Vagina (tissue), 2 donors: ENCODE data around the gene SIRT3. TPM values are rescaled to one million over a fixed set of nuclear protein-coding genes. Genes with fewer than 3 reads are reported as not detected.
A peak's percentile ranks its signal among the peaks of the same experiment; 100 is the strongest.

Experiments
- DNase-seq, 2 donors: peaks; one replicate each; pipeline ENCODE4 v3.0.0-alpha.2; 2017; ENCODE audit errors: extremely low spot score in 2 of 2
- H3K27ac ChIP-seq: fragments of 200-600 bp; sonication (generic); one replicate; pipeline ENCODE4 v1.5.1; 2019
- H3K27me3 ChIP-seq: fragments of 200-600 bp; sonication (generic); one replicate; pipeline ENCODE4 v1.5.1; 2019
- H3K36me3 ChIP-seq, 2 donors: fragments of 200-600 bp; sonication (generic); one replicate each; pipeline ENCODE4 v1.5.1; 2017 to 2019
- H3K4me1 ChIP-seq: fragments of 200-600 bp; sonication (generic); one replicate; pipeline ENCODE4 v1.5.1; 2019
- H3K4me3 ChIP-seq, 2 donors: fragments of 200-600 bp; sonication (generic); 1 replicate in 1 of 2; 2 replicates in 1 of 2; pipeline ENCODE4 v1.5.1; 2016 to 2019
- H3K9me3 ChIP-seq: fragments of 200-600 bp; sonication (generic); one replicate; pipeline ENCODE4 v1.5.1; 2019
- CTCF ChIP-seq, 3 experiments: fragments of 450-650 bp in 2 of 3; fragments of 200-600 bp in 1 of 3; sonication (generic) in 1 of 3; IDR thresholded peaks; one replicate each; pipeline ENCODE4 v1.5.1; 2017 to 2019; ENCODE audit warnings: antibody characterized with exemption in 3 of 3, mild to moderate bottlenecking in 2 of 3, moderate library complexity in 2 of 3
- POLR2A ChIP-seq, 2 donors: fragments of 450-650 bp; IDR thresholded peaks; one replicate each; pipeline ENCODE4 v1.6.1; 2017; ENCODE audit warnings: antibody characterized with exemption in 2 of 2, mild to moderate bottlenecking in 2 of 2, moderate library complexity in 2 of 2
- POLR2AphosphoS5 ChIP-seq, 2 donors: sonication (generic); formaldehyde crosslinking; IDR thresholded peaks; one replicate each; pipeline ENCODE4 v1.9.0; 2017; ENCODE audit warnings: antibody characterized with exemption in 2 of 2, mild to moderate bottlenecking in 2 of 2, low read depth in 1 of 2; ENCODE audit not compliant: insufficient read depth in 1 of 2
- intact Hi-C: fragments of 100-400 bp; cut with DNase I; formaldehyde crosslinking; loops from one replicate; pipeline ENCODE4 v1.15.1; 2023
- total RNA-seq: library from RNA; depleted of rRNA; stranded (reverse); fragments of >200 nt; gene quantifications from one replicate; pipeline ENCODE4 v1.2.3, GENCODE V29; 2016

SIRT3 gene
- total RNA-seq, 1 donor from 2014 or later: 5.6 TPM

- TF ChIP-seq CTCF (IDR thresholded peaks at IDR 0.05): no peak
- no peak for TF ChIP-seq POLR2AphosphoS5 (IDR thresholded peaks at IDR 0.05; ENCODE audit: insufficient read depth in 1 of 2, low read depth in 1 of 2)
- no peak for TF ChIP-seq POLR2A (IDR thresholded peaks at IDR 0.05)
- no peak overlapping the region for H3K27ac ChIP-seq
- H3K9me3 ChIP-seq: no peaks in the 10 kb centered on the region
- intact Hi-C loops: no loop called here
- H3K27me3 ChIP-seq: no peaks in the 10 kb centered on the region
- no peaks in the 10 kb centered on the region for H3K36me3 ChIP-seq
- H3K4me1 ChIP-seq: no peaks in the 10 kb centered on the region
- no peak overlapping the region for H3K4me3 ChIP-seq
- peak in 1 of 2 donors; percentile 29 for DNase-seq
Observed at GRCh38 chr11:224424-224823, 11.7 kb downstream of the SIRT3 start.

GRCh38 chr11:223884-224283, 12.3 kb downstream of the SIRT3 start:
- DNase-seq: peak in 1 of 2 donors; percentile 64
- no peak overlapping the region for H3K4me3 ChIP-seq
- no peak overlapping the region for H3K27ac ChIP-seq
- no peak for TF ChIP-seq CTCF (IDR thresholded peaks at IDR 0.05)
- TF ChIP-seq POLR2AphosphoS5 (IDR thresholded peaks at IDR 0.05; ENCODE audit: insufficient read depth in 1 of 2, low read depth in 1 of 2): no peak
- TF ChIP-seq POLR2A (IDR thresholded peaks at IDR 0.05): no peak
- H3K36me3 ChIP-seq: no peaks in the 10 kb centered on the region
- intact Hi-C loops: no loop called here
- no peaks in the 10 kb centered on the region for H3K4me1 ChIP-seq
- no peaks in the 10 kb centered on the region for H3K27me3 ChIP-seq
- no peaks in the 10 kb centered on the region for H3K9me3 ChIP-seq

GRCh38 chr11:223026-223789, 12.9 kb downstream of the SIRT3 start:
- Histone ChIP-seq H3K27ac (no peak overlapping the region), H3K27me3 (no peaks in the 10 kb centered on the region), H3K4me1 (no peaks in the 10 kb centered on the region), H3K36me3 (no peaks in the 10 kb centered on the region), H3K9me3 (no peaks in the 10 kb centered on the region), H3K4me3 (no peak overlapping the region)
- no peak for TF ChIP-seq POLR2AphosphoS5 (IDR thresholded peaks at IDR 0.05; ENCODE audit: insufficient read depth in 1 of 2, low read depth in 1 of 2)
- TF ChIP-seq CTCF (IDR thresholded peaks at IDR 0.05): no peak
- no peak for TF ChIP-seq POLR2A (IDR thresholded peaks at IDR 0.05)
- intact Hi-C loops: no loop called here
- peak in 1 of 2 donors; percentile 32 for DNase-seq

GRCh38 chr11:221998-222789, 13.9 kb downstream of the SIRT3 start:
- intact Hi-C loops: no loop called here
- TF ChIP-seq POLR2AphosphoS5 (IDR thresholded peaks at IDR 0.05; ENCODE audit: insufficient read depth in 1 of 2, low read depth in 1 of 2) (no peak), CTCF (IDR thresholded peaks at IDR 0.05) (no peak), POLR2A (IDR thresholded peaks at IDR 0.05) (no peak)
- no peak overlapping the region for H3K27ac ChIP-seq
- H3K27me3 ChIP-seq: no peaks in the 10 kb centered on the region
- no peaks in the 10 kb centered on the region for H3K36me3 ChIP-seq
- H3K9me3 ChIP-seq: no peaks in the 10 kb centered on the region
- DNase-seq: peak in 1 of 2 donors; percentile 52
- H3K4me3 ChIP-seq: no peak overlapping the region
- H3K4me1 ChIP-seq: no peaks in the 10 kb centered on the region
